ENCODE results near the gene EFHD2.

The EFHD2 gene

GRCh38 chr1:15439325-15439724, 29.6 kb downstream of the EFHD2 start:
- no peak for ATAC-seq
- TF ChIP-seq GLIS3 (CRISPR knock-in tag; IDR thresholded peaks at IDR 0.05) (no peak), ZNF70 (CRISPR knock-in tag; IDR thresholded peaks at IDR 0.05) (no peak), ZC3H10 (CRISPR knock-in tag; IDR thresholded peaks at IDR 0.05) (no peak), TSHZ2 (CRISPR knock-in tag; IDR thresholded peaks at IDR 0.05) (no peak), RARB (CRISPR knock-in tag; IDR thresholded peaks at IDR 0.05) (no peak), TCF4 (CRISPR knock-in tag; IDR thresholded peaks at IDR 0.05; ENCODE audit: borderline replicate concordance) (no peak), ZFP30 (CRISPR knock-in tag; IDR thresholded peaks at IDR 0.05) (no peak), CSDC2 (CRISPR knock-in tag; IDR thresholded peaks at IDR 0.05) (no peak), ESRRG (CRISPR knock-in tag; IDR thresholded peaks at IDR 0.05) (no peak), BACH2 (CRISPR knock-in tag; IDR thresholded peaks at IDR 0.05; ENCODE audit: borderline replicate concordance) (no peak), PPARA (CRISPR knock-in tag; IDR thresholded peaks at IDR 0.05; ENCODE audit: borderline replicate concordance) (no peak), ZNF8 (CRISPR knock-in tag; IDR thresholded peaks at IDR 0.05) (no peak)
- TF ChIP-seq, protein P1, sequence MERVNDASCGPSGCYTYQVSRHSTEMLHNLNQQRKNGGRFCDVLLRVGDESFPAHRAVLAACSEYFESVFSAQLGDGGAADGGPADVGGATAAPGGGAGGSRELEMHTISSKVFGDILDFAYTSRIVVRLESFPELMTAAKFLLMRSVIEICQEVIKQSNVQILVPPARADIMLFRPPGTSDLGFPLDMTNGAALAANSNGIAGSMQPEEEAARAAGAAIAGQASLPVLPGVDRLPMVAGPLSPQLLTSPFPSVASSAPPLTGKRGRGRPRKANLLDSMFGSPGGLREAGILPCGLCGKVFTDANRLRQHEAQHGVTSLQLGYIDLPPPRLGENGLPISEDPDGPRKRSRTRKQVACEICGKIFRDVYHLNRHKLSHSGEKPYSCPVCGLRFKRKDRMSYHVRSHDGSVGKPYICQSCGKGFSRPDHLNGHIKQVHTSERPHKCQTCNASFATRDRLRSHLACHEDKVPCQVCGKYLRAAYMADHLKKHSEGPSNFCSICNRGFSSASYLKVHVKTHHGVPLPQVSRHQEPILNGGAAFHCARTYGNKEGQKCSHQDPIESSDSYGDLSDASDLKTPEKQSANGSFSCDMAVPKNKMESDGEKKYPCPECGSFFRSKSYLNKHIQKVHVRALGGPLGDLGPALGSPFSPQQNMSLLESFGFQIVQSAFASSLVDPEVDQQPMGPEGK (CRISPR knock-in tag; IDR thresholded peaks at IDR 0.05; ENCODE audit: borderline replicate concordance) = no peak

DNA sequence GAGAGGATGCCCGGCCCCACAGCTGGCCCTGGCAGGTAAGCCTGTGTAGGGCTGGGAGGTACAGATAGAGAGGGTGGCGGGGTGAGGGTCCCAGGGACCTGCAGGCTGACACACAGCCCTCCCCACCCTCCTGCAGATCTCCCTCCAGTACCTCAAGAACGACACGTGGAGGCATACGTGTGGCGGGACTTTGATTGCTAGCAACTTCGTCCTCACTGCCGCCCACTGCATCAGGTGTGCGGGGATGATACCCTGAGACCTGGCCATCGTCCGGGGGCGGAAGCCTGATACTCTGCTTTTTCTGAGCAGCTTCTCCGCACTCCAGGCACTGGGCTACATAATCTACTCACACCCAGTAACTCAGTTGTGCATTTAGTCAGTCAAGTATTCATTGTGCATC, 30.7 kb downstream of the EFHD2 start:
- ATAC-seq = no peak
- TF ChIP-seq PPARA (CRISPR knock-in tag; IDR thresholded peaks at IDR 0.05; ENCODE audit: borderline replicate concordance) (no peak), BACH2 (CRISPR knock-in tag; IDR thresholded peaks at IDR 0.05; ENCODE audit: borderline replicate concordance) (no peak), TCF4 (CRISPR knock-in tag; IDR thresholded peaks at IDR 0.05; ENCODE audit: borderline replicate concordance) (no peak), ZFP3 (CRISPR knock-in tag; IDR thresholded peaks at IDR 0.05) (no peak), SNAI2 (CRISPR knock-in tag; IDR thresholded peaks at IDR 0.05) (no peak), OSR1 (CRISPR knock-in tag; IDR thresholded peaks at IDR 0.05) (no peak)
- TF ChIP-seq, protein P1 (CRISPR knock-in tag; IDR thresholded peaks at IDR 0.05; ENCODE audit: borderline replicate concordance) = no peak

DNA sequence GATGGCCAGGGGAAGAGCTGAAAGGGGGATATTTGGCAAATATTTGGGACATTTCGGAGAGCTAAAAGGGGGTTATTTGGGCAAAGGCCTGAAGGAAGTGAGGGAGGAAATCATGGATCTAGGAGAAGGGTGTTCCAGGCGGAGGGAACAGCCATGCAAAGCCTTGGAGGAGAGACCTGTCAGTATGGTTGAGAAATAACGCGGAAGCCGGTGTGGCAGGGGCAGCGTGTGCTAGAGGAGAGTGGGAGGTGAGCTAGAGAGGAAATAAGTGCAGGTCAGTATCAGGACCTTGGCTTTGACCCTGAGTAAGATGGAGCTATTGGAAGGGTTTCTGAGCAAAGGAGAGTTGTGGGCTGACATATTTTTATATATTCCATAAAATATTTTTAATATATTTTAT, 31.6 kb downstream of the EFHD2 start:
- TF ChIP-seq BACH2 (CRISPR knock-in tag; IDR thresholded peaks at IDR 0.05; ENCODE audit: borderline replicate concordance) (no peak), CREB5 (CRISPR knock-in tag; IDR thresholded peaks at IDR 0.05; ENCODE audit: low read depth) (no peak), SNAI2 (CRISPR knock-in tag; IDR thresholded peaks at IDR 0.05) (no peak)
- ATAC-seq = no peak

GRCh38 chr1:15442119-15442518, 32.4 kb downstream of the EFHD2 start:
- no peak for TF ChIP-seq ZNF565 (CRISPR knock-in tag; conservative IDR thresholded peaks at IDR 0.05; ENCODE audit: low read depth)
- TF ChIP-seq BACH2 (CRISPR knock-in tag; IDR thresholded peaks at IDR 0.05; ENCODE audit: borderline replicate concordance) = no peak
- no peak for TF ChIP-seq ZNF70 (CRISPR knock-in tag; IDR thresholded peaks at IDR 0.05)
- TF ChIP-seq PPARA (CRISPR knock-in tag; IDR thresholded peaks at IDR 0.05; ENCODE audit: borderline replicate concordance) = no peak
- TF ChIP-seq ZFP3 (CRISPR knock-in tag; IDR thresholded peaks at IDR 0.05) = no peak
- TF ChIP-seq POU6F1 (CRISPR knock-in tag; IDR thresholded peaks at IDR 0.05; ENCODE audit: borderline replicate concordance, low read depth) = no peak
- no peak for TF ChIP-seq RARB (CRISPR knock-in tag; IDR thresholded peaks at IDR 0.05)
- ATAC-seq = no peak

All from SK-N-SH treated with all-trans-retinoic acid at 6 μM for 48 hours (cell line).